GM12801 (cell line): Measurements from ENCODE around the gene PTPRJ.

ENCODE experiments used
- CTCF ChIP-seq: IDR thresholded peaks from one replicate; pipeline ENCODE4 v1.5.1; 2011; ENCODE audit warnings: control low read depth; ENCODE audit not compliant: insufficient read length; ENCODE audit errors: extremely low read depth

Gene PTPRJ

GRCh38 chr11:47944632-47945031 is 35.7 kb upstream of the PTPRJ start:
- no peak for TF ChIP-seq CTCF

GRCh38 chr11:47946682-47947559 is 33.4 kb upstream of the PTPRJ start:
- no peak for TF ChIP-seq CTCF

GRCh38 chr11:47948137-47948536 is 32.2 kb upstream of the PTPRJ start:
- no peak for TF ChIP-seq CTCF

- TF ChIP-seq CTCF: no peak
These were observed 30.0 kb upstream of the PTPRJ start for GRCh38 chr11:47950396-47950795.

- TF ChIP-seq CTCF: no peak
These were observed 25.2 kb upstream of the PTPRJ start for GRCh38 chr11:47955061-47955755.

- TF ChIP-seq CTCF: no peak
These were observed 20.3 kb upstream of the PTPRJ start for GRCh38 chr11:47960015-47960414.

- no peak for TF ChIP-seq CTCF
These were observed 19.0 kb upstream of the PTPRJ start for GRCh38 chr11:47961383-47961782.
